Limb (tissue), 2 donors: ENCODE measurements around the gene PPP6R2.
"Not testable (repeated sequence)": the region's sequence is repeated elsewhere in the genome, so short reads cannot be mapped to it uniquely, and the experiment has no call there.

Experiments
- DNase-seq, 2 donors: peaks; one replicate each; pipeline ENCODE4 v3.0.0-alpha.2; 2016; ENCODE audit errors: extremely low spot score in 2 of 2

PPP6R2 gene

DNA sequence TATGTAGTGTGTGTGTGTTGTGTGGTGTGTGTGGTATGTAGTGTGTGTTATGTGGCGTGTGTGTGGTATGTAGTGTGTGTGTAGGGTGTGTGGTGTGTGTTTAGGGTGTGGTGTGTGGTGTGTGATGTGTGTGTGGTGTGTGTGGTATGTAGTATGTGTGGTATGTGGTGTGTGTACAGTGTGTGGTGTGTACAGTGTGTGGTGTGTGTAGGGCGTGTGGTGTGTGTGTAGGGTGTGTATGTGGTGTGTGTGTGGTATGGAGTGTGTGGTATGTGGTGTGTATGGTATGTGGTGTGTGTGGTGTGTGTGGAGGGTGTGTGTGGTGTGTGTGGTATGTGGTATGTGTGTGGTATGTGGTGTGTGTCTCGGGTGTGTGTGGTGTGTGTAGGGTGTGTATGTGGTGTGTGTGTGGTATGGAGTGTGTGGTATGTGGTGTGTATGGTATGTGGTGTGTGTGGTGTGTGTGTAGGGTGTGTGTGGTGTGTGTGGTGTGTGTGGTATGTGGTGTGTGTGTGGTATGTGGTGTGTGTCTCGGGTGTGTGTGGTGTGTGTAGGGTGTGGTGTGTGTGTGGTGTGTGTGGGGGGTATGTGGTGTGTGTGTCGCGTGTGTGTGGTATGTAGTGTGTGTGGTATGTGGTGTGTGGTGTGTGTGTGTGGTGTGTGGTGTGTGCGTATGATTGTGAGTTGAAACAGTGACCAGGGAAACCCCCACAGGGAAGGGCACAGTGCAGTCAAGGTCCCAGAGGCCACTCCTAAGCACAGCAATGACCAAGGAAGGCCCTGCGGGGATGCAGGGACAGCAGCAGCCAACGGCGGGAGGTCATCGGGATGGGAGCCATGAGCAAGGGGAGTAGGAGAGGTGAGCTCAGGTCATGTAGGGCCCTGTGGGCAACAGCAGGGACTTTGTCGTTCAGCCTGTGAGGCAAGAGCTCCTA lies 2.9 kb upstream of the PPP6R2 start:
- no peak for DNase-seq

DNA sequence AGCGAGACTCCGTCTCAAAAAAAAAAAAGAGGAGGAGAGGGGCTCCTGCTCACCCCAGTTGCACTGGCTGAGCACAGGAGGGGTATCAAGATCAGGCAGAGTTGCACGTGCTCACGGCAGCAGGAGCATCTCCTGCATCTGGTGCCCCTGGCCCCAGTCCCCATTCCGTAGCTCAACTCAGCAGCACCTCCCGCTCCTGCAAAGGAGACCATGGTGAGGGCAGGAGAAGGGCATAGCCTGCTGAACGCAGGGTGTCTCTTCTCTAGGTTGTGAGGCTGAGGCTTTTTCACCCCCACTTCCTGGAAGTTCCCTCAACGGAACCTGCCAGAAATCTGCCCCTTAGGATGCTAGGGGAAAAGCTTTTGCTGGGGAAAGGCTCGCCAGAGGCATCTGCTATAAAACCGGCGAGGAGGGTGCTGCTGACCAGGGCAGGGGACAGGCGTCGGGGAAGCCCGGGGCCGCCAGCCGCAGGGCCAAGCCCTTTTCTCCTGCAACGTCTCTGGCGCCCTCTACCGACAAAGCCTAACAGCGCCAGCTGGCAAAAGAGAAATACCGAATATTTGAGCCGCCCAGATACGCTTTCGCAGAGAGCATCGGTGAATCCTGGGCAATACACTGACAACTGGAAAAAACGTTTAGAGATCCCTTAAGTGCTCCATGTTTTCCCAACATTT lies 1.0 kb upstream of the PPP6R2 start:
- DNase-seq, result peak; percentile 85 to 88

- DNase-seq, result no peak
These were observed 411 bp downstream of the PPP6R2 start for GRCh38 chr22:50343541-50343935.

DNA sequence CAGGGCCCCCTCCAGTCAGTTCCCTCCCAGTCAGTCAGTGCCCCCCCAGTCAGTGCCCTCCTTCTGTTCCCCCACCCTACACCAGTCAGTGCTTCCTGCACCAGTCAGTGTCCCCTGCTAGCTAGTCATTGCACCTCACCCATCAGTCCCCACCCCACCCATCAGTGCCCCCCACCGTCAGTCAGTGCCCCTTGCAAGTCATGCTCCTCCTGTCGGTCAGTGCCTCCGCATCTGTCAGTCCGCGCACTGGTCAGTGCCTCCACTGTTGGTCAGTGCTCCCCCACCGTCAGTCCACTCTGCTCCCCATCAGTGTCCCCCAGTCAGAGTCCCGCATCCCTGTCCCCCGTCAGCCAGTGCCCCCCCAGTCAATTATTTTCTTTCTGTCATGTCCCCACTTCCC lies 3.3 kb downstream of the PPP6R2 start:
- no peak for DNase-seq

- no peak for DNase-seq
These were observed 4.0 kb downstream of the PPP6R2 start for GRCh38 chr22:50347157-50347556.

GRCh38 chr22:50348058-50348457 lies 4.9 kb downstream of the PPP6R2 start:
- DNase-seq, result no peak

DNA sequence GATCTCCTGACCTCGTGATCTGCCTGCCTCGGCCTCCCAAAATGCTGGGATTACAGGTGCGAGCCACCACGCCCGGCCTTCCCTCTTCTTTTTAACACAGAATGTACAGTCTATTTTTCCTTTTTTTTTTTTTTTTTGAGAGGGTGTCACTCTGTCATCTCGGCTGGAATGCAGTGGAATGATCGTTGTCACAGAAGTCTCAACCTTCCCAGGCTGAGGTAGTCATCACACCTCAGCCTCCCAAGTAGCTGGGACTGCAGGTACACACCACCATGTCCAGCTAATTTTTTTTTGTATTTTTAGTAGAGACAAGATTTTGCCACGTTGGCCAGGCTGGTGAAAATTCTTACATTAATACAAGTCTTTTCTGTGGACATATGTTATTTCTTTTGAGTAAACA lies 13.1 kb downstream of the PPP6R2 start:
- DNase-seq, result no peak

DNA sequence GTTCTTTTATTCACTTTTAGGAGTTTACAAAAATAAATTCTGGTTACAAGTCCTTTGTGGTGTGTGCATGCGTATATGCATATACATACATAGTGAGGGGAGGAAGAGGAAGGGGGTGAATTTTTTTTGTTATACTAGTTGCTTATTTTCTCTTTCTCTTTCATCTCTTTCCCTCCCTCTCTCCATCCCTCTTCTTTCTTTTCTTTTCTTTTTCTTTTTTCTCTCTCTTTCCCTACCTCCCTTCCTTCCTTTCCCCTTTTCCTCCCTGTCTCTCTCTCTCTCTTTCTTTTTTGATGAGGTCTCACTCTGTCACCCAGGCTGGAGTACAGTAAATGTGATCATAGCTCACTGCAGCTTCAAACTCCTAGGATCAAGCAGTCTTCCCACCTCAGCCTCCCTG lies 14.1 kb downstream of the PPP6R2 start:
- no peak for DNase-seq

- no peak for DNase-seq
These were observed 14.6 kb downstream of the PPP6R2 start for GRCh38 chr22:50357756-50358155.

- no peak for DNase-seq
These were observed 17.5 kb downstream of the PPP6R2 start for GRCh38 chr22:50360578-50360977.

DNA sequence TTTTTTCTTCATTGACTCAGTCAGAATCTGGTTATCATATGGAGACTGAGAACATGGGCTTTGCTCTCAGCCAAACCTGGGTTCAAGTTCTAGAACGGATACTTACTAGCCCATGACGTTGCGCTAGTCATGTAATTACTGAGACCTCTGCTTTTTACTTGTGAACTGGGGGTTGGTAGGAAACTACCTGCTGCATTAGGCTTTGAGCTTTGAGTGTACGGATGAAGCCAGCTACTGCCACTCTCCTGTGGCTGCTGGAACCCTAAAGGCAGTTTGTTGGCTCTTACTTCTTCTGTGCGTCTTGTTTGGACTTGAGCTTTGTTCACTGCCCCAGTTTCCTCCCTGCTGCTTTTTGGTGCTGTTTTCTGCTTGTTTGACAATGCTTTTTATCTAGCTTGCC lies 18.1 kb downstream of the PPP6R2 start:
- no peak for DNase-seq

- DNase-seq, result no peak
These were observed 18.6 kb downstream of the PPP6R2 start for GRCh38 chr22:50361688-50362087.

- no peak for DNase-seq
These were observed 20.2 kb downstream of the PPP6R2 start for GRCh38 chr22:50363166-50363802.

DNA sequence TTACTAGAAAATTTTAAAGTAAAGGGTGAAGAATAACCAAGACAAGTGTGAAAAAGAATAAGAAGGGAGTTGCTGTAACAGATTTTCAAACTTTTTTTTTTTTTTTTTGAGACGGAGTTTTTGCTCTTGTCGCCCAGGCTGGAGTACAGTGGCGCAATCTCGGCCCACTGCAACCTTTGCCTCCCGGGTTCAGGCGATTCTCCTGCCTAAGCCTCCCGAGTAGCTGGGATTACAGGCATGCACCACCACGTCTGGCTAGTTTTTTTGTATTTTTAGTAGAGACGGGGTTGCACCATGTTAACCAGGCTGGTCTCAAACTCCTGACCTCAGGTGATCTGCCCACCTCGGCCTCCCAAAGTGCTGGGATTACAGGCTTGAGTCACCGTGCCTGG lies 20.7 kb downstream of the PPP6R2 start:
- not testable (repeated sequence) for DNase-seq

GRCh38 chr22:50367778-50368500 lies 24.8 kb downstream of the PPP6R2 start:
- DNase-seq, result no peak

DNA sequence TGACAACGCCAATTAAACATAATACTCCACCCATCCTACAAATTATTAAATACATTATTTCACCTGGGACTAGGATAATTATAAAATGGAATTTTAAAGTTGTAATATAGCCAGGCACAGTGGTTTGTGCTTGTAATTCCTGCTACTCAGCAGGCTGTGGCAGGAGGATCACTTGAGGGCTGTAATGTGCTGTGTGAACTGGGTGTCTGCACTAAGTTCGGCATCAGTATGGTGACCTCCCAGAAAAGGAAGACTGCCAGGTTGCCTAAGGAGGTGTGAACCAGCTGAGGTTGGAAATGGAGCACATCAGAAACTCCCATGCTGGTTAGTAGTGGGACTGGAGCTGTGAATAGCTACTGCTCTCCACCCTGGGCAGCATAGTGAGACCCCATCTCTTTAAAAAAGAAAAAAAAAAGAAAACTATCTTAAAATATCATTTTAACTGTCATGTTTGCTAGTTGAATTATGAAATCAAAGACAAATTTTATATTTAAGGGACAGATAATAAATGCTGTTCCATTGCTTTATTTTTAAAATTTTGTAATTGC lies 28.0 kb downstream of the PPP6R2 start:
- DNase-seq, result no peak

- no peak for DNase-seq
These were observed 33.0 kb downstream of the PPP6R2 start for GRCh38 chr22:50376085-50376651.

DNA sequence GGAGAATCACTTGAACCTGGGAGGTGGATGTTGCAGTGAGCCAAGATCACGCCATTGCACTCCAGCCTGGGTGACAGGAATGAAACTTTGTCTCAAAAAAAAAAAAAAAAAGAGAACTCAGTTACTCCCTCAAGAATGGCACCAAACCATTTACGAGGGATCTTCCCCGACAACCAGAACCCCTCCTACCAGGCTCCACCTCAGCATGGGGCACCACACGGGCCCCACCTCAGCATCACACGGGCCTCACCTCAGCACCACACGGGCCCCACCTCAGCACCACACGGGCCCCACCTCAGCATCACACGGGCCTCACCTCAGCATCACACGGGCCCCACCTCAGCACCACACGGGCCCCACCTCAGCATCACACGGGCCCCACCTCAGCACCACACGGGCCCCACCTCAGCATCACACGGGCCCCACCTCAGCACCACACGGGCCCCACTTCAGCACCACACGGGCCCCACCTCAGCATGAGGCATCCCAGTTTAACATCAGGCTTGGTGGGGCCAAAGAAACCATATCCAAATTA lies 38.0 kb downstream of the PPP6R2 start:
- not testable (repeated sequence) for DNase-seq

DNA sequence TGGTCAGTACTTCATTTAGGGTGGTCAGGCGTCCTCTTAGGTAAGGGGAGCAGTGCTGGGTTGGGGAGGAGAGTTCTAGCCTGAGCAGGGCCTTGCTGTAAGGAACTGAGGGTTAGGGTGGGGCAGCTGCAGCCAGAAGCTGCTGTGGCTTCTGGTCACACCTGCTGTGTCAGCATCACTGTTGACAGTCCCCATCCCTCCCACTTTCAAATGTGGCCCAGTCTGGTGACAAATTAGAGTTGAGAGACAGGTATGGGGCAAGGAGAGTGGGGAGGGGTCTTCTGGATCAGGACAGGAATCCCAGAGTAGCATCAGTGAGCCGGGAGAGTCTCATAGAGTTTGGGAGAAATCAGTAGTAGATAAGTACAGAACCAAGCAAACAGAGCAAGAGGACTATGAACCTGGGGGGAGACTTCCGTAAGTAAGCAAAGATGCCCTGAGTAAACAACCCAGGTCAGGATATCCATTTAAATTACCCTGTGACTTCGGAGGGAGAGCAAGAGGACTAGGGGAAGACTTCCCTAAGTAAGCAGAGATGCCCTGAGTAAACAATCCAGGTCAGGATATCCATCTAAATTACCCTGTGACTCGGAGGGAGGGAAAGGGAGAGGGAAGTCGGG lies 53.7 kb downstream of the PPP6R2 start:
- DNase-seq, result no peak

DNA sequence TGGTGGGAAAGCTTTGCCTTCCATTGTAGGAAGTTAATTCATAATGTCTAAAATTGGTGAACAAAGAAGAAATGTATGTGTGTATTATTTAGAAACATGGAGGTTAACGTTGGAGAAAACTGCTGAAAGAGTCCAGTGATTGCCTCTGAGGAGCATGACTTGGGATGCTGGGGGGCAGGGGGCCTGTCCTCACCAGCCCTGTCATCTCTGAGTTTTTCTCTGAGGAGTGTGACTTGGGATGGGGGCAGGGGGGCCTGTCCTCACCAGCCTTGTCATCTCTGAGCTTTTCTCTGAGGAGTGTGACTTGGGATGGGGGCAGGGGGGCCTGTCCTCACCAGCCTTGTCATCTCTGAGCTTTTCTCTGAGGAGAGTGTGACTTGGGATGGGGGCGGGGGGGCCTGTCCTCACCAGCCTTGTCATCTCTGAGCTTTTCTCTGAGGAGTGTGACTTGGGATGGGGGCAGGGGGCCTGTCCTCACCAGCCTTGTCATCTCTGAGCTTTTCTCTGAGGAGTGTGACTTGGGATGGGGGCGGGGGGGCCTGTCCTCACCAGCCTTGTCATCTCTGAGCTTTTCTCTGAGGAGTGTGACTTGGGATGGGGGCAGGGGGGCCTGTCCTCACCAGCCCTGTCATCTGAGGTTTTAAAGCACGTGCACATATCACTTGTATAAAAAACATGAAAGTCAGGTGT lies 54.4 kb downstream of the PPP6R2 start:
- not testable (repeated sequence) for DNase-seq
